Bone marrow (tissue), 2 donors: ENCODE measurements around the gene RHOH.
"Not testable (repeated sequence)": the region's sequence is repeated elsewhere in the genome, so short reads cannot be mapped to it uniquely, and the experiment has no call there.

Source experiments
- DNase-seq, 2 donors: peaks; one replicate each; lab custom pipeline; 2025; lab: John Stamatoyannopoulos, UW

Gene RHOH

GRCh38 chr4:40196724-40197281 is at the start of gene RHOH:
Gene RHOH, plus strand, starts transcription at chr4:40197031. Its CDS starts 46,356 bp downstream, at chr4:40243387.
- peak in 1 of 2 donors; percentile 90 for DNase-seq

GRCh38 chr4:40147490-40147889 is 49.3 kb upstream of the RHOH start:
- DNase-seq = not testable (repeated sequence)

- peak in 1 of 2 donors; percentile 67 for DNase-seq
Measured at GRCh38 chr4:40149960-40150385, 46.9 kb upstream of the RHOH start.

- no peak for DNase-seq
Measured at GRCh38 chr4:40150932-40151331, 45.9 kb upstream of the RHOH start.

- DNase-seq = no peak
Measured at GRCh38 chr4:40152637-40153036, 44.2 kb upstream of the RHOH start.

GRCh38 chr4:40157436-40157835 is 39.4 kb upstream of the RHOH start:
- no peak for DNase-seq

- no peak for DNase-seq
Measured at GRCh38 chr4:40160258-40160657, 36.6 kb upstream of the RHOH start.

- DNase-seq = no peak
Measured at GRCh38 chr4:40164459-40164858, 32.4 kb upstream of the RHOH start.

- DNase-seq = no peak
Measured at GRCh38 chr4:40165916-40166315, 30.9 kb upstream of the RHOH start.

- DNase-seq = no peak
Measured at GRCh38 chr4:40168070-40168469, 28.8 kb upstream of the RHOH start.

GRCh38 chr4:40170588-40170987 is 26.2 kb upstream of the RHOH start:
- no peak for DNase-seq

GRCh38 chr4:40173470-40173875 is 23.4 kb upstream of the RHOH start:
- peak in 1 of 2 donors; percentile 13 for DNase-seq

GRCh38 chr4:40176602-40177001 is 20.2 kb upstream of the RHOH start:
- no peak for DNase-seq

GRCh38 chr4:40177591-40177990 is 19.2 kb upstream of the RHOH start:
- no peak for DNase-seq

GRCh38 chr4:40178672-40179071 is 18.2 kb upstream of the RHOH start:
- DNase-seq = no peak

- DNase-seq = no peak
Measured at GRCh38 chr4:40179360-40179759, 17.5 kb upstream of the RHOH start.

GRCh38 chr4:40180356-40180755 is 16.5 kb upstream of the RHOH start:
- DNase-seq = peak in 1 of 2 donors; percentile 79

GRCh38 chr4:40182001-40182400 is 14.8 kb upstream of the RHOH start:
- no peak for DNase-seq

- DNase-seq = no peak
Measured at GRCh38 chr4:40182954-40183353, 13.9 kb upstream of the RHOH start.

GRCh38 chr4:40183615-40184411 is 13.0 kb upstream of the RHOH start:
- no peak for DNase-seq

GRCh38 chr4:40185830-40186664 is 10.8 kb upstream of the RHOH start:
- no peak for DNase-seq

GRCh38 chr4:40186665-40187014 is 10.2 kb upstream of the RHOH start:
- no peak for DNase-seq

GRCh38 chr4:40187386-40187906 is 9.4 kb upstream of the RHOH start:
- DNase-seq = no peak
